ENCODE data around the gene ADIPOQ. TPM values are rescaled to one million over a fixed set of nuclear protein-coding genes. Genes with fewer than 3 reads are reported as not detected.
"Not testable (repeated sequence)": the region's sequence is repeated elsewhere in the genome, so short reads cannot be mapped to it uniquely, and the experiment has no call there.

Gene ADIPOQ
- total RNA-seq, 2 donors from 2014 or later: 0.17 to 0.58 TPM

DNA sequence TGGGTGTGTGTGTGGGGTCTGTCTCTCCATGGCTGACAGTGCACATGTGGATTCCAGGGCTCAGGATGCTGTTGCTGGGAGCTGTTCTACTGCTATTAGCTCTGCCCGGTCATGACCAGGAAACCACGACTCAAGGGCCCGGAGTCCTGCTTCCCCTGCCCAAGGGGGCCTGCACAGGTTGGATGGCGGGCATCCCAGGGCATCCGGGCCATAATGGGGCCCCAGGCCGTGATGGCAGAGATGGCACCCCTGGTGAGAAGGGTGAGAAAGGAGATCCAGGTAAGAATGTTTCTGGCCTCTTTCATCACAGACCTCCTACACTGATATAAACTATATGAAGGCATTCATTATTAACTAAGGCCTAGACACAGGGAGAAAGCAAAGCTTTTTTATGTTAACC is 10.5 kb downstream of the ADIPOQ start:
- Histone ChIP-seq H3K9ac (ENCODE audit: low read depth in 2 of 2, low read length in 2 of 2) (no peak overlapping the region), H3K9me3 (no peaks in the 10 kb centered on the region), H3K4me1 (no peaks in the 10 kb centered on the region), H3K27ac (no peak overlapping the region), H3K4me3 (no peak overlapping the region), H3K36me3 (no peaks in the 10 kb centered on the region), H3K27me3 (no peaks in the 10 kb centered on the region)
- intact Hi-C loops (cut with DNase I): loop anchor here (5.0 kb wide), 1 partner anchor 309 kb away; no protein-coding TSS in a partner anchor
- TF ChIP-seq, protein P1, sequence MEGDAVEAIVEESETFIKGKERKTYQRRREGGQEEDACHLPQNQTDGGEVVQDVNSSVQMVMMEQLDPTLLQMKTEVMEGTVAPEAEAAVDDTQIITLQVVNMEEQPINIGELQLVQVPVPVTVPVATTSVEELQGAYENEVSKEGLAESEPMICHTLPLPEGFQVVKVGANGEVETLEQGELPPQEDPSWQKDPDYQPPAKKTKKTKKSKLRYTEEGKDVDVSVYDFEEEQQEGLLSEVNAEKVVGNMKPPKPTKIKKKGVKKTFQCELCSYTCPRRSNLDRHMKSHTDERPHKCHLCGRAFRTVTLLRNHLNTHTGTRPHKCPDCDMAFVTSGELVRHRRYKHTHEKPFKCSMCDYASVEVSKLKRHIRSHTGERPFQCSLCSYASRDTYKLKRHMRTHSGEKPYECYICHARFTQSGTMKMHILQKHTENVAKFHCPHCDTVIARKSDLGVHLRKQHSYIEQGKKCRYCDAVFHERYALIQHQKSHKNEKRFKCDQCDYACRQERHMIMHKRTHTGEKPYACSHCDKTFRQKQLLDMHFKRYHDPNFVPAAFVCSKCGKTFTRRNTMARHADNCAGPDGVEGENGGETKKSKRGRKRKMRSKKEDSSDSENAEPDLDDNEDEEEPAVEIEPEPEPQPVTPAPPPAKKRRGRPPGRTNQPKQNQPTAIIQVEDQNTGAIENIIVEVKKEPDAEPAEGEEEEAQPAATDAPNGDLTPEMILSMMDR (IDR thresholded peaks at IDR 0.05): no peak
- no peak for DNase-seq

DNA sequence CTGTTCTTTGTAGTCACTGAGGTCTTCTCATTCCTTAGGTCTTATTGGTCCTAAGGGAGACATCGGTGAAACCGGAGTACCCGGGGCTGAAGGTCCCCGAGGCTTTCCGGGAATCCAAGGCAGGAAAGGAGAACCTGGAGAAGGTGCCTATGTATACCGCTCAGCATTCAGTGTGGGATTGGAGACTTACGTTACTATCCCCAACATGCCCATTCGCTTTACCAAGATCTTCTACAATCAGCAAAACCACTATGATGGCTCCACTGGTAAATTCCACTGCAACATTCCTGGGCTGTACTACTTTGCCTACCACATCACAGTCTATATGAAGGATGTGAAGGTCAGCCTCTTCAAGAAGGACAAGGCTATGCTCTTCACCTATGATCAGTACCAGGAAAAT is 11.6 kb downstream of the ADIPOQ start:
- Histone ChIP-seq H3K27ac (no peak overlapping the region), H3K4me1 (no peaks in the 10 kb centered on the region), H3K9me3 (no peaks in the 10 kb centered on the region), H3K4me3 (no peak overlapping the region), H3K27me3 (no peaks in the 10 kb centered on the region), H3K9ac (ENCODE audit: low read depth in 2 of 2, low read length in 2 of 2) (no peak overlapping the region), H3K36me3 (no peaks in the 10 kb centered on the region)
- TF ChIP-seq, protein P1 (IDR thresholded peaks at IDR 0.05): no peak
- no peak for DNase-seq
- intact Hi-C loops (cut with DNase I): loop anchor here (5.0 kb wide), 1 partner anchor 308 kb away; no protein-coding TSS in a partner anchor

DNA sequence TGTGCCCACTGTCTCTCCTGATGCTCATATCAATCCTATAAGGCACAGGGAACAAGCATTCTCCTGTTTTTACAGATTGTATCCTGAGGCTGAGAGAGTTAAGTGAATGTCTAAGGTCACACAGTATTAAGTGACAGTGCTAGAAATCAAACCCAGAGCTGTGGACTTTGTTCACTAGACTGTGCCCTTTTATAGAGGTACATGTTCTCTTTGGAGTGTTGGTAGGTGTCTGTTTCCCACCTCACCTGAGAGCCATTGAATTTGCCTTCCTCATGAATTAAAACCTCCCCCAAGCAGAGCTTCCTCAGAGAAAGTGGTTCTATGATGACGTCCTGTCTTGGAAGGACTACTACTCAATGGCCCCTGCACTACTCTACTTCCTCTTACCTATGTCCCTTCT is 12.4 kb downstream of the ADIPOQ start:
- H3K4me3 ChIP-seq: no peak overlapping the region
- H3K27me3 ChIP-seq: no peaks in the 10 kb centered on the region
- TF ChIP-seq, protein P1 (IDR thresholded peaks at IDR 0.05): no peak
- no peaks in the 10 kb centered on the region for H3K36me3 ChIP-seq
- DNase-seq: no peak
- intact Hi-C loops (cut with DNase I): loop anchor here (5.0 kb wide), 1 partner anchor 307 kb away; no protein-coding TSS in a partner anchor
- no peak overlapping the region for H3K9ac ChIP-seq (ENCODE audit: low read depth in 2 of 2, low read length in 2 of 2)
- no peaks in the 10 kb centered on the region for H3K4me1 ChIP-seq
- no peaks in the 10 kb centered on the region for H3K9me3 ChIP-seq
- H3K27ac ChIP-seq: no peak overlapping the region

- Histone ChIP-seq H3K27me3 (no peaks in the 10 kb centered on the region), H3K4me1 (no peaks in the 10 kb centered on the region), H3K4me3 (no peak overlapping the region), H3K36me3 (no peaks in the 10 kb centered on the region), H3K9ac (ENCODE audit: low read depth in 2 of 2, low read length in 2 of 2) (no peak overlapping the region), H3K27ac (no peak overlapping the region), H3K9me3 (no peaks in the 10 kb centered on the region)
- intact Hi-C loops (cut with DNase I): no loop called here
- no peak for DNase-seq
- TF ChIP-seq, protein P1 (IDR thresholded peaks at IDR 0.05): no peak
Measured at GRCh38 chr3:186857743-186858142, 15.2 kb downstream of the ADIPOQ start.

DNA sequence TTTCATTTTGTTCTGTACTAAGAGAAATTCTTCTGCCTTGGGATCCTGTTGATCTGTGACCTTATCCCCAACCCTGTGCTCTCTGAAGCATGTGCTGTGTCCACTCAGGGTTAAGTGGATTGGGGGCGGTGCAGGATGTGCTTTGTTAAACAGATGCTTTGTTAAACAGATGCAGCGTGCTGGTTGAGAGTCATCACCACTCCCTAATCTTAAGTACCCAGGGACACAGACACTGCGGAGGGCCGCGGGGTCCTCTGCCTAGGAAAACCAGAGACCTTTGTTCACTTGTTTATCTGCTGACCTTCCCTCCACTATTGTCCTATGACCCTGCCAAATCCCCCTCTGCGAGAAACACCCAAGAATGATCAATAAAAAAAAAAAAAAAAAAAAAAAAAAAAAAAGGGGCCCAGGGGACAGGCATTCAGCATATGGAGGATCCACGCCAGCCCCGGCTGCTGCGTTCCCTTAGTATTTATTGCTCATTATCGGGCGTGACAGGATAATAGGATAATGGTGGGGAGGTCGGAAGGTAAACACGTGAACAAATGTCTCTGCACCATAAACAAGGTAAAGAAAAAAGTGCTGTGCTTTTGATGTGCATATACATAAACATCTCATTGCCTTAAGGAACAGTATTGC is 22.8 kb downstream of the ADIPOQ start:
- H3K4me1 ChIP-seq; H3K27me3 ChIP-seq; H3K36me3 ChIP-seq; H3K27ac ChIP-seq; H3K9me3 ChIP-seq; intact Hi-C loops (cut with DNase I); DNase-seq; H3K4me3 ChIP-seq; H3K9ac ChIP-seq (ENCODE audit: low read depth in 2 of 2, low read length in 2 of 2): not testable (repeated sequence)

- H3K4me1 ChIP-seq; H3K9ac ChIP-seq (ENCODE audit: low read depth in 2 of 2, low read length in 2 of 2); H3K9me3 ChIP-seq; H3K27ac ChIP-seq; intact Hi-C loops (cut with DNase I); H3K4me3 ChIP-seq; H3K36me3 ChIP-seq; DNase-seq; H3K27me3 ChIP-seq: not testable (repeated sequence)
Measured at GRCh38 chr3:186866095-186866494, 23.6 kb downstream of the ADIPOQ start.
